GM19240 (cell line): ENCODE measurements around the gene PKP4.
"Not testable (repeated sequence)": the region's sequence is repeated elsewhere in the genome, so short reads cannot be mapped to it uniquely, and the experiment has no call there.

Source experiments
- DNase-seq: peaks from one replicate; pipeline ENCODE4 v3.0.0; 2011; ENCODE audit warnings: low spot score; ENCODE audit not compliant: insufficient read length

Gene PKP4

GRCh38 chr2:158464426-158465281 lies 7.9 kb downstream of the PKP4 start:
- no peak for DNase-seq

DNA sequence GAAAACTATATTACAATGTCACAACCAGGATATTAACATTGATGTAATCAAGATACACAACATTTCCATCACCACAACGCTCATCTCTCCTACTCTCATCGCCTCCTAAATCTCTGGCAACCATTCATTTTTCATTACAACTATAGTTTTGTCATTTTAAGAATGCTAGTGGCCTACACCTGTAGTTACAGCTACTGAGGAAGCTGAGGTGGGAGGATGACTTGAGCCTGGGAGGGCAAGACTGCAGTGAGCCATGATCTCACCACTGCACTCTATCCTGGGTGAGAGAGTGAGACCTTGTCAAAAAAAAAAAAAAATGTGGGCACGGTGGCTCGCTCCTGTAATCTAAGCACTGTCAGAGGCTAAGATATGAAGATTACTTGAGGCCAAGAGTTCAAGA lies 10.5 kb downstream of the PKP4 start:
- no peak for DNase-seq

DNA sequence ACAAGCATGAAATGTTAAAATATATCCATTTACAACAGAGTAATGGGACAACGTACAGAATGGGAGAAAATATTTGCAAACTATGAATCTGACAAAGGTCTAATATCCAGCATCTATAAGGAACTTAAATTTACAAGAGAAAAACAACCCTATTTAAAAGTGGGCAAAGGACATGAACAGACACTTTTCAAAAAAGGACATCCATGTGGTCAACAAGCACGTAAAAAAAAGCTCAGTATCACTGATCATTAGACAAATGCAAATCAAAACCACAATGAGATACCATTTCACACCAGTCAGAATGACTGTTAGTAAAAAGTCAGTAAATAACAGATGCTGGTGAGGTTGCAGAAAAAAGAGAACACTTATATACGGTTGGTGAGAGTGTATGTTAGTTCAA lies 16.1 kb downstream of the PKP4 start:
- not testable (repeated sequence) for DNase-seq

DNA sequence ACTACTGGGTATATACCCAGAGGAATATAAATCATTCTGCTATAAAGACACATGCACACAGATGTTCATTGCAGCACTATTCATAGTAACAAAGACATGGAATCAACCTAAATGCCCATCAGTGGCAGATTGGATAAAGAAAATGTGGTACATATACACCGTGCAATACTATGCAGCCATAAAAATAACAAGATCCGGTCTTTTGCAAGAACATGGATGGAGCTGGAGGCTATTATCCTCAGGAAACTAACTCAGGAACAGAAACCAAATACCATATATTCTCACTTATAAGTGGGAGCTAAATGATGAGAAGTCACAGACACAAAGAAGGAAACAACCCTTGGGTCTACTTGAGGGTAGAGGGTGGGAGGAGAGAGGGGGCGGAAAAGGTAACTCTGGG lies 16.5 kb downstream of the PKP4 start:
- DNase-seq: not testable (repeated sequence)

GRCh38 chr2:158473719-158474392 lies 17.1 kb downstream of the PKP4 start:
- no peak for DNase-seq

DNA sequence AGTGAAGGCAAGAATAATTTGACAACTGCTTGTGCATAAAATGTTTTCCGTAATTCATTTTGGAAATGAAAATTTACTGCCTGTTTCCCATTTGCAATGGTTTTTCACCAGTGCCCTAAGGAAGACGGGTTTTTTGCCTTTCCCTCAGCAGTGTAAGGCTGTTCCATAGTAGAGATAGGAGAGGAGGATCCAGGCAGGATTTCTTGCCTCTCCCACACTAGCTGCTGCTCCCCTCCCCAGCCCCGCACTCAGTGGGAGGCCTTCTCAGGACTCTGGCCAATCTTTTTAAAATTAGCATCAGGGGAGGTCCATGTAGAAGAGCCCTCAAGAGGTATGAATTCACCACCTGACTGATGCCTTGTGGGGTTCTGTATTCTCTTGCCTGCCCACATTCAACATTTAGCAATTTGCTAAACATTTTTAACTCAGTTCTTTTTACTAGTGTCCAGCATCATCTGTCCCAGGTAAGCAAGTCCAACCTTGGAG lies 17.8 kb downstream of the PKP4 start:
- DNase-seq: not testable (repeated sequence)

- no peak for DNase-seq
These were observed 20.4 kb downstream of the PKP4 start for GRCh38 chr2:158477202-158477601.

- DNase-seq: no peak
These were observed 21.5 kb downstream of the PKP4 start for GRCh38 chr2:158478237-158478636.

- DNase-seq: no peak
These were observed 22.1 kb downstream of the PKP4 start for GRCh38 chr2:158478816-158479215.

DNA sequence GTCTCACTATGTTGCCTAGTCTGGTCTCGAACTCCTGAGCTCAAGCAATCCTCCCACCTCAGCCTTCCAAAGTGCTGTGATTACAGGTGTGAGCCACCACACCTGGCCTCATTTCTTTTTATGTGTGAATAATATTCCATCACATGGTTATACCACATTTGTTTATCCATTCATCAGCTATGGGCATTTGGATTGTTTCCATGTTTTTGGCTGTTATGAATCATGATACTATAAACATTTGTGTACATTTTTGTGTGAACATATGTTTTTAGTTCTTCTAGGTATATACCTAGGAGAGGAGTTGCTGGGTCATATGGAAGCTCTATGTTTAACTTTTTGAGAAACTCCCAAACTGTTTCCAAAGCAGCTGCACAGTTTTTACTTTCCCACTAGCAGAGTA lies 24.4 kb downstream of the PKP4 start:
- DNase-seq: no peak

- no peak for DNase-seq
These were observed 25.8 kb downstream of the PKP4 start for GRCh38 chr2:158482594-158482993.

GRCh38 chr2:158484892-158485556 lies 28.3 kb downstream of the PKP4 start:
- DNase-seq: no peak

GRCh38 chr2:158486150-158486969 lies 29.6 kb downstream of the PKP4 start:
- no peak for DNase-seq

DNA sequence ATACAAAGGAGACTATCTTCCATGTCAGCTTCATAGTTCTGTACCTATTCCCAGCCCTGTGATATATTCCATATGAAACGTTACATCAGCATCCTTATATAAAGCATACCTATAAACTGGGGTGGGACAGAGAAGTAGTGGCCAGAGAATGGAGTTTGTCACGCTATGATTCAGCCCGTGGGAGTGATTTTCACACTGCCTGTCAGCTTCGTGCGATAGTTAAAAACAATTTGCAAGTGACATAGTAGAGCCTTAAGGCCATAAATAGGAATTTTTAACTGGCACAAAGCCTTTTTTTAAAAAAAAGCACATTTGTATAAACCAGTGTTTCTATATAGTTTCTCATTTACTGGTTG lies 30.2 kb downstream of the PKP4 start:
- DNase-seq: no peak

GRCh38 chr2:158487419-158487818 lies 30.7 kb downstream of the PKP4 start:
- DNase-seq: no peak

DNA sequence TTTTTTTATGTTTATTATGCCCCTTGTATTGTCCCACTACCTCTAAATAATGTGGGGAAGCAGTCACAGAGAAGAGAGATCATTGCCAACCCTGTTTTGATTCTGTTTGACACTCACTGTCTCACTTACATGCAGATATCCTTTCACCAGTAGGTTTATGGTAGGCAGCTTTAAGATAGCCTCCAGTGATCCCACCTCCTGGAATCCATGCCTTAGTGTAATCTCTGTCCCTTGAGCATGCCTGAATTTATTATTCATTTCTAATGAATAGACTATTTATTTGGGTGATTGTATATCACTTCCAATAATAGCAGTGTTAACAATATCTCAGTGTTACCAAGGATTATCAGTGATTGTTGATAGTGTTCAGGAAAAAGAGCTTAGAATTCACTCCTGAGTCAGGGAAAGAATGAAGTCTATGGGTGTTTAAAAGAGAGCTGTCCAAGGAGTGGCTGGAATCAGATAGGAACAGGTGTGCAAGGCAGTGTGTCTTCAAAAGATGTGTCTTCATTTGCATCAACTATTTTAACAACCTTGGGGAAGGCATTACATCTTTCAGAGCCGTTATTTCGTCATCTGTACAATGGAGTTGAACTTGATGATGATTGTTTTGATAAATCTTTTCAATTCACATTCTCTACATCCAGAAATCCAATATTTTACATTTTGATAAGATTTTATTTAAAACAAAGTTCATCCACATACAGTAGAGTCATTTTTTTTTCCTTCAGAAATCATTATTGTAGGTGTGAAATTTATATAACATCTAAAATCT lies 31.9 kb downstream of the PKP4 start:
- no peak for DNase-seq

GRCh38 chr2:158489366-158490112 lies 32.8 kb downstream of the PKP4 start:
- no peak for DNase-seq

DNA sequence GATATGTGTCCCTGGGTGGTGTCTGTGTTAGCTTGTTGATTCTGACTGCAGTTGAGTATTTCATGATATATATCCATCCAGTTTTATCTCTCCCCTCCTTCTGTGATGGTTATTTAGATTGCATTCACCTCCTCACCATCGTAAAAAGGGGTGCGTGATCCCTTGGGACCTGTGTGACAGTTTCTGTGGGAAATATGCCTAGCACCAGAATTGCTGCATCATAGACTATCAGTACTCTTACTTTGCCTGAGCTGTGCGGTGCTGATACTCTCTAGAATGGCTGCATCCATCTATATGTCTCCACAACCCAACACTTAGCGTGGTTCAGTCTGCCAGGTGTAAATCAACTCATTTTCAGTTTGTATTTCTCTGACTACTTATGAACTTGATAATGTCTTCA lies 34.3 kb downstream of the PKP4 start:
- DNase-seq: no peak

DNA sequence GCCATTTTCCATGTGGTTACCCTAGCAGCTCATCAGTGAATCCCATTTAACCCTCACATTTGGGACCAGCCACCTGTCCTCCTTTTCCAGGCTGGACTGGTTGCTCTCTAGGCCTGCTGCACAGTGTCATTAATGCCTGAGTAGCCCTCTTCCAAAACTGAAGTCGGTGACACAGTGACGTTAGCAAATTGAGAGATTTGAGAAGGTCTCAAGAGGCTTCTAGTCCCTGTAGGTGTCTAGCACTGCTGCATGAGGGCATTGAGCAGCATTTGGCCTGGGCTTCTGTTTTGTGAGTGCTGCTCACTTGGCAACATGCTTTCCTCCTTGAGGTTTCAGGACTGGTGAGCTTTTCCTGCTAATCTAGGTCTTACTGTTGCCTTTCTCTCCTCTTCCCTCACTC lies 36.7 kb downstream of the PKP4 start:
- DNase-seq: no peak

- DNase-seq: no peak
These were observed 38.4 kb downstream of the PKP4 start for GRCh38 chr2:158495175-158495574.
